ENCODE data around the gene PUS10. TPM values are rescaled to one million over a fixed set of nuclear protein-coding genes. Genes with fewer than 3 reads are reported as not detected.

PUS10 gene
- total RNA-seq, 2 donors from 2014 or later: 3.6 to 15.6 TPM

DNA sequence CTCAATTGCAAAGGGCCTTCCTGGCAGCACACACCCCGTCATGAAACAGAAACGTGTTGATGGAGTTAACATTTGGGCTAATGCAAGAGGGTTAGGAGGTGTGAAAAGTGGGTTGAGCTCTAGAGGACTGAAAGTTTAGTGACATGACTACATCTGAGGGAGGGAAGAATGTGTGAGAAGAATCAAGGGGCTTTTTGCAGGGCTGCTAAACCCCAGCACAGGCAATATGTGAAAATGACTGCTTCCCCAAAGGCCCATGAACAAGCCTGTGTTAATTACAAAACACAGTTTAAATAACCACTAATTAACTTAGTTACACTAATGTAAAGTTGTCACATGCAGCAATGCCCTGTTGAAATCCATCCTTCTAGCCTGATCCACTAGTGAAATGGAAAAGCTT, 63.9 kb downstream of the PUS10 start:
- TF ChIP-seq POLR2A (IDR thresholded peaks at IDR 0.05): no peak
- TF ChIP-seq, protein P1, sequence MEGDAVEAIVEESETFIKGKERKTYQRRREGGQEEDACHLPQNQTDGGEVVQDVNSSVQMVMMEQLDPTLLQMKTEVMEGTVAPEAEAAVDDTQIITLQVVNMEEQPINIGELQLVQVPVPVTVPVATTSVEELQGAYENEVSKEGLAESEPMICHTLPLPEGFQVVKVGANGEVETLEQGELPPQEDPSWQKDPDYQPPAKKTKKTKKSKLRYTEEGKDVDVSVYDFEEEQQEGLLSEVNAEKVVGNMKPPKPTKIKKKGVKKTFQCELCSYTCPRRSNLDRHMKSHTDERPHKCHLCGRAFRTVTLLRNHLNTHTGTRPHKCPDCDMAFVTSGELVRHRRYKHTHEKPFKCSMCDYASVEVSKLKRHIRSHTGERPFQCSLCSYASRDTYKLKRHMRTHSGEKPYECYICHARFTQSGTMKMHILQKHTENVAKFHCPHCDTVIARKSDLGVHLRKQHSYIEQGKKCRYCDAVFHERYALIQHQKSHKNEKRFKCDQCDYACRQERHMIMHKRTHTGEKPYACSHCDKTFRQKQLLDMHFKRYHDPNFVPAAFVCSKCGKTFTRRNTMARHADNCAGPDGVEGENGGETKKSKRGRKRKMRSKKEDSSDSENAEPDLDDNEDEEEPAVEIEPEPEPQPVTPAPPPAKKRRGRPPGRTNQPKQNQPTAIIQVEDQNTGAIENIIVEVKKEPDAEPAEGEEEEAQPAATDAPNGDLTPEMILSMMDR (IDR thresholded peaks at IDR 0.05): no peak
- no peak for DNase-seq
- Histone ChIP-seq H3K27me3 (no peaks in the 10 kb centered on the region), H3K4me3 (no peak overlapping the region), H3K36me3 (replicated peaks in 1 of 2; ENCODE audit: insufficient read depth in 1 of 2, low read depth in 2 of 2) (no peaks in the 10 kb centered on the region), H3K27ac (no peak overlapping the region), H3K4me1 (peaks cover 6% of the 10 kb centered on the region), H3K9me3 (no peaks in the 10 kb centered on the region)
- intact Hi-C loops (cut with DNase I): no loop called here
- no peak for ATAC-seq
- WGBS, 2 donors: 63 to 67% methylated on average over 2 of the region's 2 CpGs

DNA sequence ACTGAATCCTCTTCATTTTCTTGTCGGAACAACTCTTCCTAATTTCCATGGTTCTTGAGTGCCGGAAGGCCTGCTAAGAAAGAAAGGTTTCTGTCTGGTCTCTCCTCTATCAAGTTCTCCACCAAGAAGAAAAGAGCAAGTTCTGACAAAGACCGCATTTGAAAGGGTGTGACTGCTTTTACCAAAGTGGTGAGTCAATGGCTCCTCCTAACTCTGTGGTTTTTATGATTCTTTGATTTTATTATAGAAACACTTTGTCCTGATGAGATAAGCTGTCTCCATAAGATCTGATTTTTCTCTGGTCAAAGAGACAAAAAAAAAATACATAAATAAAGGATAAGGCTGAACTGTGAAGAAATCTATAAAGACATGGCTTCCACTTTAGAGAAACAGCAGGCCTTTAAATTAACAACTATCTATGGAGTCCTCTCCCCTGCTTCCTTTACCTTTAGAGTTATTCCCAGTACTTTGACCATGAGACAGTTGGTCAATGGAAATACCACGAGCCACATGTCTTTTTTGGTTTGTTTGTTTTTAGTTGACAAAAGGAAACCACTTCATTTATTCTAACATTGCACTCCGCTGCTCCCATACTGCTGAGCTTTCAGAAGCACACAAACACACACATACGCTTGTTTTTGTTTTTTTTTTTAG, 69.0 kb downstream of the PUS10 start:
- Histone ChIP-seq H3K9me3 (no peaks in the 10 kb centered on the region), H3K4me3 (no peak overlapping the region), H3K27me3 (no peaks in the 10 kb centered on the region), H3K27ac (no peak overlapping the region), H3K36me3 (replicated peaks in 1 of 2; ENCODE audit: insufficient read depth in 1 of 2, low read depth in 2 of 2) (no peaks in the 10 kb centered on the region), H3K4me1 (no peaks in the 10 kb centered on the region)
- WGBS, 2 donors: 88 to 89% methylated on average over 6 of the region's 6 CpGs
- intact Hi-C loops (cut with DNase I): no loop called here
- DNase-seq (no peak), ATAC-seq (no peak)
- TF ChIP-seq, protein P1 (IDR thresholded peaks at IDR 0.05): no peak
- TF ChIP-seq POLR2A (IDR thresholded peaks at IDR 0.05): no peak

DNA sequence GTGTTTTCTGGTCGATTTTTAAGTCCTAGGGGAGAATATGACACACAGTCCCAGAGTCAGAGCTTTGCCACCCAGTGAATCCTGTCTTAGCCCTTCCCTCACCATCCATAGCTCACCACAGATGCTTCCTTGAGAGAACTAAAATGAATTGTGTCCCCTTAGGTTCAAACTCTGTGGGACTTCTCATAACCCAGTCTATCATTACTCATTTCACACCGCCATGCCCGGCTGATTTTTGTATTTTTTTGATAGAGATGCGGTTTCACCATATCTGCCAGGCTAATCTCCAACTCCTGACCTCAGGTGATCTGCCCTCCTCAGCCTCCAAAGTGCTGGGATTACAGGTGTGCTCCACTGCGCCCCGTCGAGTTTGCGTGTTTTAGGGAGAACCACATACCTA, 69.9 kb downstream of the PUS10 start:
- Histone ChIP-seq H3K27me3 (no peaks in the 10 kb centered on the region), H3K27ac (no peak overlapping the region), H3K36me3 (replicated peaks in 1 of 2; ENCODE audit: insufficient read depth in 1 of 2, low read depth in 2 of 2) (no peaks in the 10 kb centered on the region), H3K9me3 (no peaks in the 10 kb centered on the region), H3K4me1 (no peaks in the 10 kb centered on the region), H3K4me3 (no peak overlapping the region)
- no peak for TF ChIP-seq POLR2A (IDR thresholded peaks at IDR 0.05)
- TF ChIP-seq, protein P1 (IDR thresholded peaks at IDR 0.05): no peak
- ATAC-seq (no peak), DNase-seq (no peak)
- 95 to 98% methylated on average over 8 of the region's 8 CpGs for WGBS, 2 donors
- intact Hi-C loops (cut with DNase I): no loop called here

DNA sequence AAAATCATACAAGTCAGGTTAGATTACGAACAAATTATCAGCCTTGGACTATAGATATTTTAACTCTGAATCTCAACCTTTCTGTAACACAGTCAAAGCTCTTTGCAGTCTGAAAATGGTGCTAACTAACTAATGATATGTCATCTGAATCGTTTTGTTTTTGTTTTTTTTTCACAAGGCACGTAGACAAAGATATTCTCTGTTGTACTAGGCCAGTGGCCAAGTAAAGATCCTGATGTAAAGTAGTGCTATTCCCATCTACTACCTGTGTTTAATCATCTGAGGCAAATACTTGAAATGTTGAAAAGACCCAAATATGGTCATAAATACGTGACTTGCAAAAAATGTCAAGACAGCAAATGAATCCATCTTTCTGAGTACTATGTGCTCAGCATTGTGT, 71.0 kb downstream of the PUS10 start:
- Histone ChIP-seq H3K27me3 (no peaks in the 10 kb centered on the region), H3K4me3 (no peak overlapping the region), H3K36me3 (replicated peaks in 1 of 2; ENCODE audit: insufficient read depth in 1 of 2, low read depth in 2 of 2) (no peaks in the 10 kb centered on the region), H3K9me3 (no peaks in the 10 kb centered on the region), H3K4me1 (no peaks in the 10 kb centered on the region), H3K27ac (no peak overlapping the region)
- intact Hi-C loops (cut with DNase I): no loop called here
- TF ChIP-seq, protein P1 (IDR thresholded peaks at IDR 0.05): no peak
- no peak for TF ChIP-seq POLR2A (IDR thresholded peaks at IDR 0.05)
- no peak for ATAC-seq
- no peak for DNase-seq
- WGBS, 2 donors: 45 to 49% methylated on average over 4 of the region's 4 CpGs

DNA sequence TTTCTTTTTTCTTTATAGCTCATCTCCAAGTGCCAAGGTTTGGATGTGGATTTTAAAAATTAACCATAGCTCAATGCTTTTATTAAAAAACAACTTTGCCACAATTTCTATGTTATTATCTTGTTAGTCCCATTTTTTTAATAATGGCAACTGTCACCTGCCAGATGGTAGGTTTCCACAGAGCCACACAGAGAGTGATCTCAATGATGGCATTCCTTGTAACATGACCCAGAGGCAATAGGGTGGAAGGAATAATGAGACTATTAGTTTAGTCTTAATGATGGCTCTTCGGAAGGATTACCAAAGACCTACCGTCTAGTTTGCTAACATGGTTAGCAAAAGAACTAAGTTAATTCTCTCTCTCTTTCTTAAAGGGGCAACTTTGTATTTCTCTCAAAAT, 72.7 kb downstream of the PUS10 start:
- no peaks in the 10 kb centered on the region for H3K27me3 ChIP-seq
- no peak for ATAC-seq
- H3K36me3 ChIP-seq (replicated peaks in 1 of 2; ENCODE audit: insufficient read depth in 1 of 2, low read depth in 2 of 2): no peaks in the 10 kb centered on the region
- TF ChIP-seq, protein P1 (IDR thresholded peaks at IDR 0.05): no peak
- no peak for TF ChIP-seq POLR2A (IDR thresholded peaks at IDR 0.05)
- no peak overlapping the region for H3K27ac ChIP-seq
- no peaks in the 10 kb centered on the region for H3K9me3 ChIP-seq
- H3K4me3 ChIP-seq: no peak overlapping the region
- WGBS, 2 donors: 87 to 97% methylated on average over 2 of the region's 2 CpGs
- intact Hi-C loops (cut with DNase I): no loop called here
- DNase-seq: no peak
- no peaks in the 10 kb centered on the region for H3K4me1 ChIP-seq

Measured in body of pancreas (tissue), 4 donors.